ENCODE results near the gene DXO. TPM values are rescaled to one million over a fixed set of nuclear protein-coding genes. Genes with fewer than 3 reads are reported as not detected.

DXO gene
- total and polyA plus RNA-seq, 2 of the 13 experiments (the other 11 are each of a cell fraction or from before 2014, with no cell fraction given), result 18.6 to 26.2 TPM

DNA sequence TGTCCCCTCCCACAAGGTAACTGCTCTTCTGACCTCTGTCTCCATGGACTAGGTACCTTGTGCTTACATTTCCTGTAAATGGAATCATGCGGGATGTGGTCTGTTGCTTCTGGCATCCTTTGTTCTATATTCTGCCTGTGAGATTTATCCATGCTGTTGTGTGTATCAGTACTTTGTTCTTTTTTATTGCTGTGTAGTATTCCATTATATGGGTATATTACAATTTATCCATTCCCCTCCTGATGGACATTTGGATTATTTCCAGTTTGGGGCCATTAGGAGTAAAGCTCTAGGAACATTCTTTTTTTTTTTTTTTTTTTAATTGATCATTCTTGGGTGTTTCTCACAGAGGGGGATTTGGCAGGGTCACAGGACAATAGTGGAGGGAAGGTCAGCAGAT is 41.0 kb downstream of the DXO start:
- CTCF ChIA-PET (ENCODE audit: low intra/inter-chr PET ratio, low total read pairs), result no interaction called here
- TF ChIP-seq ZNF264 (CRISPR knock-in tag; IDR thresholded peaks at IDR 0.05) (no peak), ZNF883 (CRISPR knock-in tag; IDR thresholded peaks at IDR 0.05; ENCODE audit: not compliant biosample characterization) (no peak), ZNF430 (CRISPR knock-in tag; IDR thresholded peaks at IDR 0.05) (0 out of 2 replicates have a peak, but pooled peaks have one; percentile 0)
- Histone ChIP-seq H3K9me3 (ENCODE audit: low read length) (no peaks in the 10 kb centered on the region), H3K9ac (ENCODE audit: insufficient read depth, low read depth, low read length) (no peak overlapping the region), H3K4me3 (replicated peaks in 1 of 3; ENCODE audit: insufficient read depth in 1 of 3, low read depth in 2 of 3, low read length in 3 of 3) (no peak overlapping the region), H2AFZ (ENCODE audit: low read length) (no peak overlapping the region), H3K79me2 (ENCODE audit: insufficient read depth, low read length) (peaks cover 29% of the 10 kb centered on the region), H3K36me3 (replicated peaks in 1 of 2; ENCODE audit: control insufficient read depth in 1 of 2, insufficient read depth in 2 of 2, low read length in 2 of 2) (peaks cover 4 to 14% of the 10 kb centered on the region in 2 experiments; a peak in 4 of 5 replicates), H4K20me1 (ENCODE audit: insufficient read depth, low read length) (no peaks in the 10 kb centered on the region), H3K27me3 (ENCODE audit: control insufficient read depth in 1 of 2, insufficient read depth in 2 of 2, low read length in 2 of 2) (no peaks in the 10 kb centered on the region; a peak in 1 of 5 replicates), H3K27ac (ENCODE audit: extremely low read length, insufficient read depth, low read length) (no peak overlapping the region), H3K4me1 (ENCODE audit: insufficient read depth, low read length) (peaks cover 45% of the 10 kb centered on the region), H3K4me2 (ENCODE audit: low read depth, low read length) (no peak overlapping the region)
- in situ Hi-C loops (cut with HindIII; ENCODE audit: extremely low pct_ligation_motif_present, low pct_unique_long_range_greater_than_20kb), result no loop called here
- 91% methylated on average over 1 of the region's 1 CpG for WGBS (ENCODE audit: low lambda C conversion rate)
- POLR2A ChIA-PET, result interaction anchor here (2.4 to 6.1 kb wide), 5 partner anchors 9 to 33 kb away, joined by 9 to 151 read pairs (median 35); partner anchors contain the start of genes CFB, EHMT2 and ZBTB12
- ATAC-seq (no peak), FAIRE-seq (no peak), DNase-seq (ENCODE audit: low spot score) (no peak)
- intact Hi-C loops (cut with micrococcal nuclease; ENCODE audit: unreplicated experiment), result no loop called here
- BruUV-seq (replicated peaks), result no TSS peak

DNA sequence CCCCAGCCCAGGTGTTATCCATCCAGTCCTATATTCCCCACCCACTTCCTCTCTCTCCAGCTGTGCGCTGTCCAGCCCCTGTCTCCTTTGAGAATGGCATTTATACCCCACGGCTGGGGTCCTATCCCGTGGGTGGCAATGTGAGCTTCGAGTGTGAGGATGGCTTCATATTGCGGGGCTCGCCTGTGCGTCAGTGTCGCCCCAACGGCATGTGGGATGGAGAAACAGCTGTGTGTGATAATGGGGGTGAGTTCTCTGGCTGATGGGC is 43.3 kb downstream of the DXO start:
- BruUV-seq (replicated peaks), result no TSS peak
- Histone ChIP-seq H3K4me3 (replicated peaks in 1 of 3; ENCODE audit: insufficient read depth in 1 of 3, low read depth in 2 of 3, low read length in 3 of 3) (peak overlapping the region; percentile 69 to 81 (median 72)), H3K79me2 (ENCODE audit: insufficient read depth, low read length) (peaks cover 29% of the 10 kb centered on the region), H3K27ac (ENCODE audit: extremely low read length, insufficient read depth, low read length) (peak overlapping the region; percentile 88), H3K9ac (ENCODE audit: insufficient read depth, low read depth, low read length) (peak overlapping the region; percentile 85), H2AFZ (ENCODE audit: low read length) (no peak overlapping the region), H3K9me3 (ENCODE audit: low read length) (no peaks in the 10 kb centered on the region), H4K20me1 (ENCODE audit: insufficient read depth, low read length) (no peaks in the 10 kb centered on the region), H3K4me1 (ENCODE audit: insufficient read depth, low read length) (peaks cover 65% of the 10 kb centered on the region), H3K4me2 (ENCODE audit: low read depth, low read length) (peak overlapping the region; percentile 85), H3K27me3 (ENCODE audit: control insufficient read depth in 1 of 2, insufficient read depth in 2 of 2, low read length in 2 of 2) (no peaks in the 10 kb centered on the region; a peak in 1 of 5 replicates), H3K36me3 (replicated peaks in 1 of 2; ENCODE audit: control insufficient read depth in 1 of 2, insufficient read depth in 2 of 2, low read length in 2 of 2) (peaks cover 0 to 3% of the 10 kb centered on the region in 2 experiments; a peak in 2 of 5 replicates)
- ChIA-PET CTCF (ENCODE audit: low intra/inter-chr PET ratio, low total read pairs) (no interaction called here), POLR2A (interaction anchor here (1.1 to 6.1 kb wide), 15 partner anchors 8 to 225 kb away, joined by 3 to 151 read pairs (median 9); partner anchors contain the start of genes ABHD16A, CFB, DXO and EHMT2)
- WGBS (ENCODE audit: low lambda C conversion rate), result 76% methylated on average over 9 of the region's 9 CpGs
- ATAC-seq (no peak), DNase-seq (ENCODE audit: low spot score) (no peak), FAIRE-seq (no peak)
- in situ Hi-C loops (cut with HindIII; ENCODE audit: extremely low pct_ligation_motif_present, low pct_unique_long_range_greater_than_20kb) (no loop called here), intact Hi-C loops (cut with micrococcal nuclease; ENCODE audit: unreplicated experiment) (loop anchor here (10.0 kb wide), 1 partner anchor 154 kb away; the partner anchor contains the start of gene VWA7)
- TF ChIP-seq HOXA3 (CRISPR knock-in tag; IDR thresholded peaks at IDR 0.05), result 0 out of 2 replicates have a peak, but pooled peaks have one; percentile 14
- no peak for TF ChIP-seq ZNF337 (CRISPR knock-in tag; IDR thresholded peaks at IDR 0.05; ENCODE audit: borderline replicate concordance, low read depth)
- no peak for TF ChIP-seq ZBTB7A (CRISPR knock-in tag; IDR thresholded peaks at IDR 0.05)
- TF ChIP-seq ZNF543 (CRISPR knock-in tag; IDR thresholded peaks at IDR 0.05), result 0 out of 2 replicates have a peak, but pooled peaks have one; percentile 15
- 0 out of 2 replicates have a peak, but pooled peaks have one; percentile 8 for TF ChIP-seq ZNF775 (CRISPR knock-in tag; IDR thresholded peaks at IDR 0.05; ENCODE audit: borderline replicate concordance)
- no peak for TF ChIP-seq NFYB (CRISPR knock-in tag; IDR thresholded peaks at IDR 0.05)
- 0 out of 2 replicates have a peak, but pooled peaks have one; percentile 59 for TF ChIP-seq ZNF510 (CRISPR knock-in tag; IDR thresholded peaks at IDR 0.05; ENCODE audit: low read depth)
- TF ChIP-seq THAP7 (CRISPR knock-in tag; IDR thresholded peaks at IDR 0.05), result no peak
- no peak for TF ChIP-seq JDP2 (CRISPR knock-in tag; IDR thresholded peaks at IDR 0.05; ENCODE audit: borderline replicate concordance)
- no peak for TF ChIP-seq ZBTB4 (CRISPR knock-in tag; IDR thresholded peaks at IDR 0.05; ENCODE audit: borderline replicate concordance)
- no peak for TF ChIP-seq NONO (IDR thresholded peaks at IDR 0.05)
- TF ChIP-seq NONO (CRISPR knock-in tag; conservative IDR thresholded peaks at IDR 0.05), result no peak
- TF ChIP-seq ZNF430 (CRISPR knock-in tag; IDR thresholded peaks at IDR 0.05), result no peak

All from HepG2 (cell line).